Stomach (tissue), 9 donors: Measurements from ENCODE around the gene HSF4. TPM values are rescaled to one million over a fixed set of nuclear protein-coding genes. Genes with fewer than 3 reads are reported as not detected.

Experiments used
- DNase-seq, 2 donors: peaks; one replicate each; pipeline versions ENCODE4 v3.0.0 to v3.0.0-alpha.2; 2013 to 2019
- H3K27ac ChIP-seq, 5 donors: fragments of 200-600 bp in 4 of 5; sonication (generic) in 4 of 5; one replicate each; pipeline ENCODE4 v1.5.1; 2013 to 2019; ENCODE audit warnings: mild to moderate bottlenecking in 1 of 5, moderate library complexity in 1 of 5
- H3K27me3 ChIP-seq, 3 donors: fragments of 200-600 bp; sonication (generic); one replicate each; pipeline ENCODE4 v1.5.1; 2017 to 2019; ENCODE audit warnings: mixed run types in 1 of 3
- H3K36me3 ChIP-seq, 4 donors: fragments of 200-600 bp; sonication (generic); 1 replicate in 3 of 4; 2 replicates in 1 of 4; pipeline ENCODE4 v1.5.1; 2016 to 2019
- H3K4me1 ChIP-seq, 4 donors: fragments of 200-600 bp; sonication (generic); one replicate each; pipeline ENCODE4 v1.5.1; 2016 to 2019
- H3K4me3 ChIP-seq, 4 donors: fragments of 200-600 bp; sonication (generic) in 3 of 4; one replicate each; pipeline ENCODE4 v1.5.1; 2016 to 2019; ENCODE audit warnings: mild to moderate bottlenecking in 1 of 4
- H3K9me3 ChIP-seq, 4 donors: fragments of 200-600 bp; sonication (generic); one replicate each; pipeline ENCODE4 v1.5.1; 2016 to 2019
- EP300 ChIP-seq: sonication (generic); formaldehyde crosslinking; IDR thresholded peaks from one replicate; pipeline ENCODE4 v1.6.1; 2017; ENCODE audit warnings: antibody characterized with exemption
- POLR2A ChIP-seq, 4 donors: fragments of 450-650 bp; IDR thresholded peaks; one replicate each; pipeline ENCODE4 v1.6.1; 2016; ENCODE audit warnings: antibody characterized with exemption in 4 of 4, control low read depth in 2 of 4, mild to moderate bottlenecking in 1 of 4, moderate library complexity in 1 of 4
- POLR2AphosphoS5 ChIP-seq, 3 donors: sonication (generic); formaldehyde crosslinking; IDR thresholded peaks; one replicate each; pipeline ENCODE4 v1.6.1; 2016; ENCODE audit warnings: antibody characterized with exemption in 3 of 3
- WGBS, 5 donors: extraction: QIAGEN DNeasy Blood & Tissue Kit in 3 of 5; methylation state at CpG; one replicate each; pipeline versions ENCODE4 v1.1.5 to v1.1.7; 2013 to 2018; 5-methylcytosine and 5-hydroxymethylcytosine counted together
- intact Hi-C: fragments of 100-400 bp; cut with DNase I; formaldehyde crosslinking; loops from one replicate; pipeline ENCODE4 v1.15.1; 2023; ENCODE audit warnings: low total_unique reads
- polyA plus RNA-seq, 3 donors: library from polyadenylated mRNA; stranded (reverse); fragments of 200-250 nt; gene quantifications; one replicate each; pipeline ENCODE4 v1.2.3, GENCODE V29; 2013
- total RNA-seq, 5 donors: library from RNA; depleted of rRNA; stranded (reverse); fragments of >200 nt; gene quantifications; one replicate each; pipeline versions ENCODE4 v1.1.0 to v1.2.3, GENCODE V29; 2014 to 2016
- TF ChIP-seq, protein P1 (sequence below), 7 experiments: fragments of 450-650 bp in 4 of 7; fragments of 200-600 bp in 3 of 7; sonication (generic) in 3 of 7; IDR thresholded peaks; one replicate each; pipeline ENCODE4 v1.5.1; 2016 to 2019; ENCODE audit warnings: antibody characterized with exemption in 7 of 7, control low read depth in 2 of 7, mild to moderate bottlenecking in 1 of 7
- donor health status: healthy with polysubstance abuse.
- donor health status: Bipolar disorder and iron deficiency.
- donor health status: healthy.

Gene HSF4
- total and polyA plus RNA-seq, 8 donors = 9.5 to 630 (median 32.2) TPM

DNA sequence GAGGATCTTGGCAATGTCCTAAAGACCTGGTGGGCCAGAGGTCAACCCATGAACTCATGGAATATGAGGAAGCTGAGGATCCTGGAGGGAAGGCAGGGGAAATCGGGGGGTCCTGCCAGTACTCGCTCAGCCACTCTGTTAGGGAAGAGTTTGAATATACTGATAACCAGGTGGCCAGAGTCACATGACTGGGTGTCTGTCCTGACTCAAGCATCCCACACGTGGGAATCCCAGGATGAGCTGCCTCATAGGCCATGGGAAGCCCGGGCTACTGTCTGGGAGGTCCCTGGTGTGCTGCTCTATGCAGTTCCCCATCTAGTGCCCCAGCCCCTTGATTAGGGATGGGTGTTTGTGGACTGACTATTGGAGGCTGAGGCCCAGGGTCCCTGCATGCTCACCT lies 23.8 kb downstream of the HSF4 start:
- 72 to 90% (median 82%) methylated on average over 3 to 4 of the region's 4 CpGs for WGBS, 5 donors
- H3K27ac ChIP-seq = no peak overlapping the region
- H3K9me3 ChIP-seq = no peaks in the 10 kb centered on the region
- peaks cover 0 to 4% (median 0%) of the 10 kb centered on the region in 3 donors for H3K27me3 ChIP-seq
- TF ChIP-seq POLR2A (IDR thresholded peaks at IDR 0.05) (no peak), POLR2AphosphoS5 (IDR thresholded peaks at IDR 0.05) (no peak), EP300 (no peak)
- TF ChIP-seq, protein P1, sequence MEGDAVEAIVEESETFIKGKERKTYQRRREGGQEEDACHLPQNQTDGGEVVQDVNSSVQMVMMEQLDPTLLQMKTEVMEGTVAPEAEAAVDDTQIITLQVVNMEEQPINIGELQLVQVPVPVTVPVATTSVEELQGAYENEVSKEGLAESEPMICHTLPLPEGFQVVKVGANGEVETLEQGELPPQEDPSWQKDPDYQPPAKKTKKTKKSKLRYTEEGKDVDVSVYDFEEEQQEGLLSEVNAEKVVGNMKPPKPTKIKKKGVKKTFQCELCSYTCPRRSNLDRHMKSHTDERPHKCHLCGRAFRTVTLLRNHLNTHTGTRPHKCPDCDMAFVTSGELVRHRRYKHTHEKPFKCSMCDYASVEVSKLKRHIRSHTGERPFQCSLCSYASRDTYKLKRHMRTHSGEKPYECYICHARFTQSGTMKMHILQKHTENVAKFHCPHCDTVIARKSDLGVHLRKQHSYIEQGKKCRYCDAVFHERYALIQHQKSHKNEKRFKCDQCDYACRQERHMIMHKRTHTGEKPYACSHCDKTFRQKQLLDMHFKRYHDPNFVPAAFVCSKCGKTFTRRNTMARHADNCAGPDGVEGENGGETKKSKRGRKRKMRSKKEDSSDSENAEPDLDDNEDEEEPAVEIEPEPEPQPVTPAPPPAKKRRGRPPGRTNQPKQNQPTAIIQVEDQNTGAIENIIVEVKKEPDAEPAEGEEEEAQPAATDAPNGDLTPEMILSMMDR (IDR thresholded peaks at IDR 0.05) = no peak
- peaks cover 0 to 3% (median 1%) of the 10 kb centered on the region in 4 donors for H3K36me3 ChIP-seq
- intact Hi-C loops = no loop called here
- H3K4me1 ChIP-seq = peaks cover 36 to 46% (median 37%) of the 10 kb centered on the region in 4 donors
- H3K4me3 ChIP-seq = no peak overlapping the region
- DNase-seq = no peak

- 75 to 95% (median 92%) methylated on average over 5 to 15 of the region's 15 CpGs for WGBS, 5 donors
- H3K27ac ChIP-seq = no peak overlapping the region
- H3K36me3 ChIP-seq = peaks cover 0 to 8% (median 4%) of the 10 kb centered on the region in 4 donors
- H3K27me3 ChIP-seq = peaks cover 0 to 4% (median 0%) of the 10 kb centered on the region in 3 donors
- no peaks in the 10 kb centered on the region for H3K9me3 ChIP-seq
- H3K4me3 ChIP-seq = no peak overlapping the region
- intact Hi-C loops = no loop called here
- DNase-seq = no peak
- peaks cover 40 to 50% (median 41%) of the 10 kb centered on the region in 4 donors for H3K4me1 ChIP-seq
- TF ChIP-seq EP300 = no peak
- no peak for TF ChIP-seq POLR2A (IDR thresholded peaks at IDR 0.05)
- TF ChIP-seq, protein P1 (IDR thresholded peaks at IDR 0.05) = no peak
- no peak for TF ChIP-seq POLR2AphosphoS5 (IDR thresholded peaks at IDR 0.05)
Measured at GRCh38 chr16:67188798-67189197, 24.3 kb downstream of the HSF4 start.

DNA sequence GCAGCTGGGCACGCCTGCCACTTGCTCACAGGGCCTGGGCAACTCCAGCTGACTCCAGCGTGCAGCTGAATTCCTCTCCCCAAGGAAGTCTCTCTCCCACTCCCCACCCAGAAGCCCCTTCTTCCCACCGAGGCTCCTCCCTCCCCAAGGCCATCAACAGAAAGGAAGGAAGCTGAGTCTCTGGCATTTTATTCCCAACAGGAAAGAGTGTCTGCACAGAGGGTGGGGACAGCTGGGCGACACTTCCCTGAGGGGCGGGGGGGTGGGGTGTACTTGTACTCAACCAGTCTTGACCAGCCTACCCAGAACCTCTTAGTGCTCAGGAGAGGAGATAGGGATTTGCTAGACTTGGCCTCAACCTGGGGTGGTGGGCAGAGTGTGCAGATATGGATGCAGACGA lies 25.5 kb downstream of the HSF4 start, which contains the start of gene EXOC3L1:
Gene EXOC3L1, minus strand, starts transcription at position 96 of the 400 bp plus-strand sequence. CDS start 460 bp downstream, outside the sequence.
- peaks cover 0 to under 1% (median 0%) of the 10 kb centered on the region in 3 donors for H3K27me3 ChIP-seq
- intact Hi-C loops = no loop called here
- H3K4me3 ChIP-seq = peak within 1 kb of the TSS in 1 of 4 donors; percentile 6
- TF ChIP-seq EP300 (no peak), POLR2AphosphoS5 (IDR thresholded peaks at IDR 0.05) (no peak), POLR2A (IDR thresholded peaks at IDR 0.05) (no peak)
- TF ChIP-seq, protein P1 (IDR thresholded peaks at IDR 0.05) = no peak
- 37 to 46% (median 41%) methylated on average over 6 of the region's 6 CpGs for WGBS, 5 donors
- H3K4me1 ChIP-seq = peaks cover 32 to 52% (median 40%) of the 10 kb centered on the region in 4 donors
- no peak for DNase-seq
- H3K36me3 ChIP-seq = peaks cover 11 to 20% (median 17%) of the 10 kb centered on the region in 4 donors
- no peaks in the 10 kb centered on the region for H3K9me3 ChIP-seq
- no peak within 1 kb of the TSS for H3K27ac ChIP-seq

GRCh38 chr16:67190448-67191399 lies 26.2 kb downstream of the HSF4 start:
- H3K36me3 ChIP-seq = peaks cover 18 to 27% (median 24%) of the 10 kb centered on the region in 4 donors
- no peaks in the 10 kb centered on the region for H3K27me3 ChIP-seq
- peaks cover 25 to 52% (median 33%) of the 10 kb centered on the region in 4 donors for H3K4me1 ChIP-seq
- intact Hi-C loops = no loop called here
- no peak for DNase-seq
- H3K27ac ChIP-seq = no peak overlapping the region
- H3K9me3 ChIP-seq = no peaks in the 10 kb centered on the region
- 70 to 75% (median 71%) methylated on average over 13 of the region's 13 CpGs for WGBS, 5 donors
- TF ChIP-seq, protein P1 (IDR thresholded peaks at IDR 0.05) = no peak
- TF ChIP-seq EP300 (no peak), POLR2AphosphoS5 (IDR thresholded peaks at IDR 0.05) (no peak), POLR2A (IDR thresholded peaks at IDR 0.05) (no peak)
- no peak overlapping the region for H3K4me3 ChIP-seq
